Smooth muscle cell (in vitro differentiated cells): Measurements from ENCODE around the gene HMGCS1. TPM values are rescaled to one million over a fixed set of nuclear protein-coding genes. Genes with fewer than 3 reads are reported as not detected.
A peak's percentile ranks its signal among the peaks of the same experiment; 100 is the strongest.

Experiments used
- DNase-seq: peaks from one replicate; lab custom pipeline; 2025; ENCODE audit not compliant: unreplicated experiment; lab: John Stamatoyannopoulos, UW
- H2AFZ ChIP-seq: fragments of 200-600 bp; sonication (generic); 2 replicates; pipeline ENCODE4 v1.6.0; 2016; ENCODE audit warnings: antibody characterized with exemption, low read depth, mild to moderate bottlenecking
- H3F3A ChIP-seq: fragments of 200-600 bp; sonication (generic); 2 replicates; pipeline ENCODE4 v1.6.0; 2017; ENCODE audit warnings: antibody characterized with exemption, low read depth
- H3K27ac ChIP-seq: fragments of 200-600 bp; sonication (generic); 2 replicates; pipeline ENCODE4 v1.5.1; 2016; ENCODE audit warnings: low read depth, mild to moderate bottlenecking
- H3K27me3 ChIP-seq: fragments of 200-600 bp; sonication (generic); 2 replicates; pipeline ENCODE4 v1.6.1; 2016; ENCODE audit warnings: low read depth, mild to moderate bottlenecking
- H3K36me3 ChIP-seq: fragments of 200-600 bp; sonication (generic); 2 replicates; pipeline ENCODE4 v1.5.1; 2016; ENCODE audit warnings: low read depth
- H3K4me1 ChIP-seq: fragments of 200-600 bp; sonication (generic); 2 replicates; pipeline ENCODE4 v1.5.1; 2016; ENCODE audit warnings: low read depth
- H3K4me2 ChIP-seq: fragments of 200-600 bp; sonication (generic); 2 replicates; pipeline ENCODE4 v1.6.0; 2016; ENCODE audit warnings: mild to moderate bottlenecking
- H3K4me3 ChIP-seq: fragments of 200-600 bp; sonication (generic); 2 replicates; pipeline ENCODE4 v1.5.1; 2016; ENCODE audit warnings: mild to moderate bottlenecking
- H3K79me2 ChIP-seq: fragments of 200-600 bp; sonication (generic); 2 replicates; pipeline ENCODE4 v1.6.0; 2016; ENCODE audit warnings: low read depth, mild to moderate bottlenecking
- H3K9ac ChIP-seq: fragments of 200-600 bp; sonication (generic); 2 replicates; pipeline ENCODE4 v1.6.0; 2016; ENCODE audit warnings: low read depth
- H3K9me3 ChIP-seq: fragments of 200-600 bp; sonication (generic); replicated peaks from 2 replicates; pipeline ENCODE4 v1.5.1; 2016; ENCODE audit warnings: low read depth
- H4K20me1 ChIP-seq: fragments of 200-600 bp; sonication (generic); 2 replicates; pipeline ENCODE4 v1.6.0; 2016; ENCODE audit warnings: low read depth
- CTCF ChIP-seq: fragments of 200-600 bp; sonication (generic); IDR thresholded peaks from 2 replicates; pipeline ENCODE4 v1.5.1; 2017; ENCODE audit warnings: borderline replicate concordance, mild to moderate bottlenecking, antibody characterized with exemption; ENCODE audit not compliant: insufficient read depth, poor library complexity, severe bottlenecking
- WGBS: methylation state at CpG from one replicate; pipeline ENCODE4 v1.1.7; 2016; ENCODE audit warnings: low lambda C conversion rate; 5-methylcytosine and 5-hydroxymethylcytosine counted together
- polyA plus RNA-seq: library from polyadenylated mRNA; unstranded; fragments of >200 nt; fragmentation: Nextera tagmentation; extraction: Ambion mirVana; gene quantifications from 2 replicates; pipeline ENCODE4 v1.2.1, GENCODE V29; 2016
- total RNA-seq: library from RNA; depleted of rRNA; stranded (reverse); fragments of >200 nt; gene quantifications from 2 replicates; pipeline ENCODE4 v1.2.3, GENCODE V29; 2014

HMGCS1 gene
- 94.0 and 147 TPM in 2 replicates for total RNA-seq
- 40.0 and 51.8 TPM in 2 replicates for polyA plus RNA-seq

GRCh38 chr5:43313035-43313853 lies at the start of gene HMGCS1:
TSS of gene HMGCS1 (minus strand) at chr5:43313412. CDS start at chr5:43298965, 14,447 bp downstream.
- peak within 1 kb of the TSS; percentile 87 for H2AFZ ChIP-seq
- peak within 1 kb of the TSS; percentile 89 for H3K4me3 ChIP-seq
- peak within 1 kb of the TSS; percentile 88 for H3K4me2 ChIP-seq
- peaks cover 45% of the 10 kb centered on the region for H3K4me1 ChIP-seq
- peaks cover 7% of the 10 kb centered on the region for H3F3A ChIP-seq
- no peaks in the 10 kb centered on the region for H3K36me3 ChIP-seq
- peak within 1 kb of the TSS; percentile 99 for H3K27ac ChIP-seq
- WGBS, result 1% methylated on average over 62 of the region's 70 CpGs
- H4K20me1 ChIP-seq, result peaks cover 49% of the 10 kb centered on the region
- TF ChIP-seq CTCF, result no peak
- H3K9ac ChIP-seq, result peak within 1 kb of the TSS; percentile 95
- H3K27me3 ChIP-seq, result no peaks in the 10 kb centered on the region
- peak; percentile 92 for DNase-seq
- H3K9me3 ChIP-seq, result no peaks in the 10 kb centered on the region
- peaks cover 49% of the 10 kb centered on the region for H3K79me2 ChIP-seq

- H3K4me2 ChIP-seq, result no peak overlapping the region
Observed at GRCh38 chr5:43358726-43359125, 45.5 kb upstream of the HMGCS1 start.

GRCh38 chr5:43358301-43358700 lies 45.1 kb upstream of the HMGCS1 start:
- no peaks in the 10 kb centered on the region for H3F3A ChIP-seq
- WGBS, result 41% methylated on average over 3 of the region's 3 CpGs
- no peak overlapping the region for H3K4me3 ChIP-seq
- H2AFZ ChIP-seq, result no peak overlapping the region
- no peak overlapping the region for H3K27ac ChIP-seq
- TF ChIP-seq CTCF, result no peak
- H3K79me2 ChIP-seq, result no peaks in the 10 kb centered on the region
- no peaks in the 10 kb centered on the region for H3K27me3 ChIP-seq
- no peak for DNase-seq
- no peaks in the 10 kb centered on the region for H3K9me3 ChIP-seq
- H3K36me3 ChIP-seq, result no peaks in the 10 kb centered on the region
- no peak overlapping the region for H3K4me2 ChIP-seq
- H3K9ac ChIP-seq, result no peak overlapping the region
- no peaks in the 10 kb centered on the region for H3K4me1 ChIP-seq
- no peaks in the 10 kb centered on the region for H4K20me1 ChIP-seq

More at GRCh38 chr5:43358726-43359125, 45.5 kb upstream of the HMGCS1 start:
- no peak overlapping the region for H3K27ac ChIP-seq
- no peaks in the 10 kb centered on the region for H3K79me2 ChIP-seq
- H4K20me1 ChIP-seq, result no peaks in the 10 kb centered on the region
- H3K27me3 ChIP-seq, result no peaks in the 10 kb centered on the region
- H3K9me3 ChIP-seq, result no peaks in the 10 kb centered on the region
- H2AFZ ChIP-seq, result no peak overlapping the region
- DNase-seq, result no peak
- no peaks in the 10 kb centered on the region for H3K36me3 ChIP-seq
- H3K4me1 ChIP-seq, result no peaks in the 10 kb centered on the region
- no peak overlapping the region for H3K9ac ChIP-seq
- no peaks in the 10 kb centered on the region for H3F3A ChIP-seq
- TF ChIP-seq CTCF, result no peak
- no peak overlapping the region for H3K4me3 ChIP-seq

GRCh38 chr5:43357878-43358281 lies 44.7 kb upstream of the HMGCS1 start:
- H4K20me1 ChIP-seq, result no peaks in the 10 kb centered on the region
- no peaks in the 10 kb centered on the region for H3K27me3 ChIP-seq
- no peaks in the 10 kb centered on the region for H3K4me1 ChIP-seq
- no peaks in the 10 kb centered on the region for H3F3A ChIP-seq
- H2AFZ ChIP-seq, result no peak overlapping the region
- H3K36me3 ChIP-seq, result no peaks in the 10 kb centered on the region
- no peak overlapping the region for H3K4me3 ChIP-seq
- WGBS, result 64% methylated on average over 3 of the region's 3 CpGs
- no peak overlapping the region for H3K9ac ChIP-seq
- no peak overlapping the region for H3K4me2 ChIP-seq
- no peaks in the 10 kb centered on the region for H3K9me3 ChIP-seq
- DNase-seq, result no peak
- H3K79me2 ChIP-seq, result no peaks in the 10 kb centered on the region
- no peak for TF ChIP-seq CTCF
- no peak overlapping the region for H3K27ac ChIP-seq
